HG03280 (cell line): ENCODE measurements around the gene STS.

Experiments
- ATAC-seq: cut with Tn5 transposase; IDR thresholded peaks from one replicate; pipeline ENCODE4 v1.9.1; 2021; ENCODE audit warnings: mild to moderate bottlenecking, moderate library complexity; ENCODE audit not compliant: unreplicated experiment

STS gene

DNA sequence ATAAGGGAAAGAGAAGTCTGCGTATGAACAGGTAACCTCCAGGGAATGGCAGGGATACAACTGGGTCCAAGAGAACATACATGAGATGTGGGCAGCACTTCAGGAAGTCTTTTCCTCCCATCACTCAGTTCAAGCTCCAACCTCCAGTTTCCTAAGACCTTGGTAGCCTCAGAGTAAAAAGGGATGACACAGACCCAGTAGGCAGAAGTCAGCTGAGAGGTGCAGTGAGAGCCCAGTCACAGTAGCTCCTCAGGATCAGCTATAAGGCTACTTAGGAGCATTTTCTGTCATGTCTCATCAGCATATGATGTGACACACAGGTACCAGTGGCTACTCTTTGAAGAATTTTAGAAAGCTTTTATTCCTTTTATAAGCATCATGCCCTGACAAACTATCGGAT lies 12.5 kb upstream of the STS start:
- no peak for ATAC-seq

DNA sequence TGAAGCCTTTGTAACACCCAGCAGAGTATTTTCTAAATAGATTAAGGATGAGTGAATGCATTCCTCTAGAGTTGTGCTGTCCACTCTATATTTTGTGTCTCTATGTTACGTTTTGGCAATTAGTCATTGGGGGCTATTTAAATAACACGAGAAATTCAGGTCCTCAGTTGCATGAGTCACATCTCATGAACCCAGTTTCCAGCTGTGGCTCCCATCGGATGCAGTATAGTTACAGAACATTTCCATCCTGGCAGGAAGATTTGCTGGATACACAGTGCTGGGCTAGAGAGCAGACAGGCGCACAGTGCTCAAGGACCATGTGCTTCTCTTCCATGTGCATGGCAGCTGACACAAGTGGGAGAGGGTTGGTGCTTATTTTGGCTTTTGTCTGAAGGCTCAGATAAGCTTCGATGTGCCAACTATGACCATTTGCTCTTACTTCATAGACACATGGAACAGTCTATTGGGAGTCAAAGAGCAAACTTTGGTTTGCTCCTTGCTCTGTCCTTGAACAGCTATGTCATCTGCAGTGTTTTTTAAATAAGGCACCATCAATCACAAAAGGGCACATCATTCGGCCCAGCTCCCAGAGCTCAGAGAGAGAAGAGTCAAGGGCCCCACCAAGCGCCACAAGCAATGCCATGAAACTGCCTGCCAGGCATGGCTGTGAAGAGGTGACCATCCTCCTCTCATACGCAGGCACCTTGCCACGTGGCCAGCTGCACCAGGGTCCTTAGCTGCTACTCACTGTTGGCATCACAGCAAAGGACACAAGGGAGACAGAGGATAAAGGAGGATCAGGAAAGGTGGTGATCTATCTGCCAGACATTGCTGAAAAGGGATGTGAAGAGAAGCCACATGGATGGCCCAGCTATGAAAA lies 8.1 kb upstream of the STS start:
- ATAC-seq = no peak

DNA sequence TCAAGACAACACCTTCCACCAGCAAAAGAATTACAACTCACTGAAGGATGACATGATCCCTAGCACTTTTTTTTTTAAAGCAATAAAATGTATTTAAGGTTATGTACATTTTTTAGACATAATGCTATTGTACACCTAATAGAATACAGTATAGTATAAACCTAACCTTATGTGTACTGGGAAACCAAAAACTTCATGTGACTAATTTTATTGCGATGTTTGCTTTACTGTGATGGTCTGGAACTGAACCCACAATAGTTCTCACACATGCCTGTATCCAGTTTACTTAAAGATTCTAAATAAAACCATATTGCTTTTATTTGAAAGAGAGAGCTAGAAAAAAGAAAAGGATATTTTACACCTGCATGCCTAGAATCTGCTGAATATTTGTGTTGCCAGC lies 4.4 kb upstream of the STS start:
- ATAC-seq = no peak

DNA sequence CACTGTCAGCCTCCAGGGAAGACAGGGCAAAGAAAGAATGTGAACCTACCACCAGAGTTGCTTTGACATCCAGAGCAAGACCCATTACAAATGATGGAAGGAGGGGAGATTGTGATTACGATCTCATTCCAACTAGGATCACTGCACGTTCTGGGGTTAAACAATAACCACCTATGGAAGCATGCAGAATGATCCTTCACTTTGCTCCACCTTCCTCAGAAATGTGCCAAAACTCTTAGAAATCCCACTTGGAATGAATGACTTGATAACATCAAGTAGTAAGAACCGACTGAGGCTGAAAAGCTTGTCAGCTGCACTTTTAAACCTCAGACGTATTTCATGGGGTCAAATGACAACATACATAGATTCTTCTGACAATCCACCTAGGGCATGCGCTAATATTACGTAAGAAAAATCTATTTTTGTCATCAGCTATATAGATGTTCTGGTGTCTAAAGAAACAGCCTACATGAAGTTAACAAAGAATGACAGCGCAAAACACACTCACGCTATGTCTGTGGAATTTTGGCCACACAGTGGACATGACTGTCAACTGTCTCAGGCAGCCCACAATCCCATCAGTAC lies 3.5 kb upstream of the STS start:
- no peak for ATAC-seq

DNA sequence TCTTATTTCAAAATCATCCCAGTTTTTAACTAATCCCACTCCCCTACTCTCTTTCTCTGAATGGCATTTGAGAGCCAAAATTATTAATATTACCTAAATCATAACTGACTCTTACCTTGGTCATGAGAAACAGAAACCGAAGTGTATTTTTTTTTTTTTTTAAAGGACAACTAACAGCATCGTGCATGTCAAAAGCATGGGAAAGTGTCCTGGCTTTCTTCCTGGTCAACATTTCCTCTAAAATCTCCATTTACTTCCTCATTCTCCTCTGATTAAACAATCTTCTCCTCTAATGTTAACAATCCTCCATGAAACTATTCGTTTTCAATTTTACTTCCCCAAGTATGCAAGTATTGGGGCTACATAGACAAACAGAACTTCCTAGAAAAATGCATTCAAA lies 2.1 kb upstream of the STS start:
- ATAC-seq = no peak

DNA sequence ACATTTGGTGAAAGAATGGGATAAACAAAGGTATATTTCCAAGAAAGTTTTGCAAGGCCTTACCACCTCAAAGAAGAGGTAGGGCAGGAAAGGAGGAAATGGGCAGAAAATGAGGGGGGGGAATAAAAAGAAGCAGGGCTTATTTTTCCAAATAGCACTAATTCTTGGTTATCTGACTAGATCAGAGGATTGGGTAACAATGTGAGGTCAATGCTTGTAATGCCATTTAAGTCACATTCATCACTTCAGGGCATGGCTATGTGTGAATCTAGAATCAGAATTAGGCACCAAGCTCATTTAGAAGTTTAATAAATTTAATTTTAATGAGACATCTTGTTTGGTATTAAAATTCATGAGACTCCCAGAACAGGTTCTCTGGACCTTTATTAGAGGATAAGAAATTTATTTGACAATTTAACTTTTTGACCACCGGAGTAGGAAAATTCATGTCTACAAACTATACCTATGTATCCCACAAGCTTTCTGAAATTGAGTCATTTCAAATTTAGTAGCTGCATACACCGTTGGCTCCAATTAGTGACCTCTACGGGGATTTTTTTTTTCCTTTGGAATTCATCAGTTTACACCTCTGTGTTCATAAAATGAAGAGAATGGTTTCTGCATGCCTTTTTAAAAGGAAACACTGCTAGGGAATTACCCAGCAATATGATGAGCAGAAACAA lies 1.4 kb upstream of the STS start:
- ATAC-seq = no peak

DNA sequence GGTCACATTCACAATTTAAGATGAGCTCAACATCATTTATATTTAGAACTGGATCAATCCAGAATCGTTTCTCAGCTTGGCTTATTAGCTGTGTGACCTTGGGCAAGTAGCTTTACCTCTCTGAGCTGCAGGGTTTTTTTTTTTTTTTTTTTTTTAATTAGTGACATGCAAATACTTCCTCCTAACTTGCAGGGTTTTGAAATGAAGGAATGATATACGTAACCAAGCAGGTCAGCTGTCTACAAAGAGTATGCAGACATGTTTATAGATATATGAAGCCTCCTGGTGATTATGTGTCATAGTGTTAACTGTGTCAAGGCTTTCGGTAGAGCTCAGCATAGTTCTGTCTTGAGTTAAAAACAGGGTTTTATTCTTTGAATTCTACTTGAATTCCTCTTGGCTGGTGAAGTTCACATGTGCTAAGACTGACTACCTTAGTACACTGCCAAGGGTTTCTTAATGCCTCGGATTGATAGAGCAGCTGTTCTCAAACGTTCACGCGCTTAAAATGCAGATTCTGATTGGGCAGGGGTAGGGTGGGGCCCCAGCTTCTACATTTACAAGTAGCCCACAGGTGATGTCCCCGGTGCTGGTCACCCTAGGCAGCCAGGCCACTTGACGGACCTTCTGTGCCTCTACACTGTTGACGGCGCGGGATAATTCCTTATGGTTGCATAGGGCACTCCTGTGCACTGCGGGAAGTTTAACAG lies 654 bp upstream of the STS start:
- peak; percentile 19 for ATAC-seq

DNA sequence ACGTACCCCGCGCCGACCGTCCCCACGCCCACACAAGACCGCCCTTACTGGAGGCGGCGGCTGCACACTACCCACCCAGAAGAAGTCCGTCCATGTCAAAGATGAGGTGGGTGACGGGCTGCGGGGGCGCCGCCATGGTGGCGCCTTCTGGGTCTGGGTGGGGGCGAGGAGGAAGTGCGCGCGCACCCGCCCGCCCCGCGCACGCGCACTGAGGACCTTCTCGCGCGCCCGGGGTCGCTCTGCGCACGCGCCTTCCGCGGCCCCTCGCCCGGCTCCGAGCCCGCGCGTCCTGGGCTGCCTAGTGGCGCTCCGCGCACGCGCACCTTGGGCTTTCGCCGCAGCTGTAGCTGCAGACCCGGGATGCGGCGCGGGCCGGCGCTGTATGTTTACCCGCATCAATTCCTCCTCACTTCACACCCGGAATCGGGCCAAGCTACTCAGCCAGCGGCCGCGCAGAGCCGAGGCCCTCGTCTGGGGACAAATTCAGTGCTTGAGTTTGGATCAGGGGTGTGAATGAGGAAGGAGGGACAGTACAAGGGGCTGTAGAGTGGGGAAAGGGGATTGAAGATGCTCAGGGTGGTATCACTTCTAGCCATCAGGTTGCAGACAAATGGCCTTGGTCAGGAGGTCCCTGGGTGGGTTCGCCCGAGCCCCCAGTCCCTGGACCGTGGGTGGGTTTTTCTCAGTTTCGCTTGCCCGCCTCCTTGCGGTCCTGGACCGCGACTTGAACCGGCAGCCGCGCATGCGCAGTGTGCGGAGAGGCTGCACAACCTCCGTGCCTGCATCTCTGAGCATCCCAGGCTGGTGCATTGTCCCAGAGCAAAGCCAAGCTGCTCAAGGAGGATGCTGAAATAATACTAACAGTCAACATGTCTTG lies 704 bp downstream of the STS start, which contains the start of gene PUDP:
PUDP (minus strand) TSS at position 176 of the 877 bp plus-strand sequence; CDS start at position 136, 40 bp downstream.
- ATAC-seq = peak; percentile 69

DNA sequence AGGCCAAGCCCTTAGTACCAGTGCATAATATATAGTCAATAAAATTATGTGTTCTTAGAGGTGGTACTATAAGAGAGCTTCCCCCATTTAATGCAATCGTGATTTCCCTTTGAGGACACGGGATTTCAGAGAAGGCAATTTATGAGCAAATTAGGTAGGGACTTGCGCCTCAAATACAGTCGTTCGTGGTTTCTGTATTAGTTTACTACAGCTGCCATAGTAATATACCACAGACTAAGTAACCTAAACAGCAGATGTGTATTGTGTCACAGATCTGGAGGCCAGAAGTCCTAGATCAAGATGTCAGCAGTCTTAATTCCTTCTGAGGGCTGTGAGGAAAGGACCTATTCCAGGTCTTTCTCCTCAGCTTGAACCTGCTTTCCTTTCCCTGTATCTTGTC lies 1.9 kb downstream of the STS start:
- ATAC-seq = peak; percentile 28

DNA sequence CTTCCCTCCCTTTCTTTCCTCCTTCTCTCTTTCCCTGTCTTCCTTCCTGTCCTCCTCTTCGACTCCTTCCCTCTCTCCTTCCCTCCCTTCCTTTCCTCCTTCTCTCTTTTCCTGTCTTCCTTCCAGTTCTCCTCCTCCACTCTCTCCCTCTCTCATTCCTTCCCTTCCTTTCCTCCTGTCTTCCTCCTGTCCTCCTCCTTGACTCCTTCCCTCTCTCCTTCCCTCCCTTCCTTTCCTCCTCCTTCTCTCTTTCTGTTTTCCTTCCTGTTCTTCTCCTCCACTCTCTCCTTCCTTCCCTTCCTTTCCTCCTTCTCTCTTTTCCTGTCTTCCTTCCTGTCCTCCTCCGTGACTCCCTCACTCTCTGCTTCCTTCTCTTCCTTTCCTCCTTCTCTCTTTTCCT lies 5.7 kb downstream of the STS start:
- ATAC-seq = no peak

DNA sequence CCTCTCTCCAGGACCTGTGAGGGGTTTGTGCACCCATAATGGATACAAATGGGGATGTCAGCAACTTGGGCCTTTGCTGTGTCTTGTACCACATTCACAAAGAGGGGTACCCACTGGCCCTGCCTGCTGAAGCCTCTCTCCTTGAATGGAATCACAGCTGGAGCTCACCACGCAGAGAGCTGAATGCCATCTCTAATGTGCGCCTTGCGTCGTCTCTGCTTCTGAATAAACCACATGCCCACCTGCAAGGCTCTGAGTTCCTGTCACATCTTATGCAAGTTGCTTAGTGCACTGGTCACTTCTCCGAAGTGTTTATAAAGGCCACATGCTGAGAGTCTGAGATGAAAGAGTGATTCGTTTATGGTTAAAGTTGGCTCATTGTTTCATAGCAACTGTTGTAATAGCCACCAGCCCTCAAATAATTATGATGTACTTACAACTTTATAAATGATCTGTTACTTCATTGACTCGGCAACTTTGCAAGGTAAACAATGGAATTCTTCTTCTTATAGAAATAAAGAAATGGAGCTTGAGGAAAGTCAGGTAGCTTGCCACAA lies 6.6 kb downstream of the STS start:
- ATAC-seq = no peak

DNA sequence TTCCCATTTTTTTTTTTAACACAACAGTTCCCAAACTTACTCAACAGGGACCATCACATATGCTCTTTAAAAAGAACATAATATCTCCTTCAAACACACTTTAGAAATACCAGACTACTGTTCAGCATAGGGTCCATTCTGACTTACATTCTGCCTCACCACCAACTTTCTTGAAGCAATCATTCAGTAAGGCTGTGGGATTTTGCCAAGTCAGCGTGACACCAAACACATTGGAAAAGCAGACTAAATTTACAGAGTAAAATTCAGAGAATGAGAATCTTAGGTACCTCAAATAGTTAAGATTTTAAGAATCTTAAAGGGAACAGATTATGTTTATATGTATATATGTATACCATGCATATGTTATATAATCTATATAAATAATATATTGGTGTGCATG lies 7.7 kb downstream of the STS start:
- ATAC-seq = no peak

DNA sequence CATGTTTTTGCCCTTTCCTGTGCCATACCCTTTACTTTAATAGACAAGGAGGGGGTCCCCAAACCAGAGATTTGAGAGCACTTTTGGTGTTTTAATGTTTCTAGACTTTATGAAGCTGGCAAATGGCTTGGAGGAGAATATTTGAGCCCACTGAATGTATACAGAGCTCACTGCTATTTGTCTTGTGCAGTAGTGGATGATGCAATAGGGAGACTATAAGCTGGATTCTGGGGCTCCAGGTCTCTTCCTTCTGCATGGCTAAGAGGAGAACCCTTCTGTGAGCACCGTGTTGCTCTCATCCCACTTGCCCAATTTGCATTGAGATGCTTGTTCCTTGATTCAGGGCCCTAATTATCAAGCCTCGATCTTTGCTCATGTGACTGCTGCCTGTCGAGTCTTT lies 9.4 kb downstream of the STS start:
- ATAC-seq = no peak

DNA sequence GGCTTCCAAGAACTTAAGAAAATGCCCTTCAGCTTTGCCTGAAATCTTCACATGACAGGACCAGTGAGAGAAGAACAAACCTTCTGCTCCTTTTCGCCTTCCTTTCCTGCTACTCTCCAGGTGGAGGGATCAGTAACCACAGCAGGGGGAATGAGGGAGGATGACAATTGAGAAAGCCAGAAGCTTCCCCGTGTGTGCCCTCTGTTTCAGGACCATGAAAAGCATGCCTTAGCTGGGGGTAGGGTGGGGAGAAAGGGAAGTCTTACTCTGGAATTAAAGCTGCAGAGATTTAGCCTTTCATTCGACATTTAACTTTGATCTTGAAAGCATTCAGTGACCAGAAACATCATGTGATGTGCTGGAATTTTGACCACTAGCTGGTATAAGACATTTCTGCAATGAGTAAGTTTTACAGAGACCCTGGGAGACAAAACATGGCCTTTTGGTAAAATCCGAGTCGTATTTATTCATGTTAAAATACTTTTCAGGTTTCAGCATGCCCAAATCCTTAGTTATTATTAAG lies 11.0 kb downstream of the STS start:
- no peak for ATAC-seq

DNA sequence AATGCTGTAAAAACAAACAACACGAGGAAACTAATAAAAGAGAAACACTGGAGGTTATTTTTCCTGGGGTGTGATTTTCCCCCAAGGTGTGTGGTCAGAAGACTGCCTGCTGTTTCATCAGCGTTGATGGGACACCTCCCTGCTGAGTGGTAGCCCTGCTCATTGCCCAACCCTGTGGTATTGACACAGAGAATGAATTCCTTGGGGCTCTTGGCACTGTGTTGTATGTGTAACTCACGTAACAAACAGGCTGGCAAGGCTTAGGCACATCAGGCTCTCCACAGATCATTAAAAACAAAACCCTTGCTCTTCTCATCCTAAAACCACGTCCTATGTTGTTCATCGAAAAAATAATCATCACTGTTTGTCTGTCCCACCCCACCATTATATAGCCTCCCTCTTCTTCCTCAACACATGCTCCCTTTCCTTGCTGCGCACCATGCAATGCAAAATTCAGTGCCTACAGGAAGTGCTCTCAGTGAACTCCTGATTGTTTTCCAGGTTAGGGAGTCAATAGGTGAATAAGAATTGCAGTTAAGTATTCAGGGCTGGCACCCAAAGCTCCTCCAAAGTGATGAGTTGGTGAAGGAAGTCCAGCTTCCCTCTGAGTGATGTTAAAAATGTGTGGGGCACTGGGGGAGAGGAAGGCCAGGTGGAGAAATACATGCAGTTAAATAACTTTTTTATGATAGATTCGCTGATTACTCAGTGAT lies 11.8 kb downstream of the STS start:
- no peak for ATAC-seq

DNA sequence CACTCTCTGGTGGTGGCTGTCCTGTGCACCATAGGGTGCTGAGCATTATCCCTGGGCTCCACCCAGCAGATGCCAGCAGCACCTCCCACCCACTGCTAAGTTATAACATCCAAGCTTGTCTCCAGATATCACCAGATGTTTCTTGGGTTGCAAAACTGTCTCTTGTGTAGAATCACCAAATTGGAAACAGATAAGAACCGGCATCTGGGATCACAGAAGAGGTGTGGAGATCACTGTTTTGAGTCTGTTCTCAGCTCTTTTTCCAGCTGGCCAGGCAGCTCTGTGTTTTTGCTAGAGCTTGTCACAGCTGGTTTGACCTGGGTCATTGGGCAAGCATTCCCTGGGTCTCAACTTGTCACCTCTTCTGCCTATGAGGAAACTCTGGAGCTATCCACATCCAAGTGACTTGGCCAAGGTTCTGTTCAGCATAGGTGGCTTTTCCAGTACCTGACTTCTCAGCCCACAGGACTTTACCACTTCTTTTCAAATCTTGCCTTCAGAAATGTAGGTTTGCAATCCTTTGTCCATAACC lies 15.7 kb downstream of the STS start:
- no peak for ATAC-seq

DNA sequence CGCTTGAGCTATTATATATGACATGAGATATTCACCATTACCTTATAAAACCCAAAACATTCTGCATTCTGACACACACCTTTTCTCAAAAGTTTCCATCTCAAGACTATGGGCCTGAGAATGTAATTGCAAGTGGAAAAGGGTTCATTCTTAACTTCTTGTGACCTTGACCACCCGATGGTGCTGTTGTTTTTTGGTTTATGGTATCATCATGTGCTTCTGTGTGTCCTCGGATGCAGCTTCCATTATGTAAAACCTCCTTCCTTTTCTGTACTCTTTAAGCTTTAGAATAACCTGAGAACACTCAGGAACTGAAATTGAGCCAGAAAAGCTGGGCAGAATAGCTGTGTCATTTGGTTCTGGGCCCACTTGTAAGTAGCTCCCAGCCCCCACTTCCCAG lies 16.7 kb downstream of the STS start:
- no peak for ATAC-seq

DNA sequence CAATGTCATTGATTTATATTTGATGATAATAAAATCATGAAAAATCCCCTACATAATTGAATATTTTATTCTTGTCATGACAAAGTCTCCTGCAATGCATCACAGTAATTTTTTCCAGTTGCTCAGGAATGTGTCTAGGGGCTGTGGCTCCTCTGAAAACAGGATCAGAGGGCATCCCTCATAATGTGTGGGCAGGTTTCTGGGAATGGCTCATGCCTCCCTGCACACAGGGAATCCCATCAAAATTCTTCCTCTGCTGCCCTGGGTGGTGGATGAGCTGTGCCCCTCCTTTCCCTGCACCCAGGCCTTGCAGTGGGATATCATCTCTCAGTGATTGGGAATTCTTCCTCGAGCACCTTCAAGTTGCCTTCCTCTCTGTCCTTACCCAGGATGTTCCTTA lies 20.9 kb downstream of the STS start:
- ATAC-seq = no peak

DNA sequence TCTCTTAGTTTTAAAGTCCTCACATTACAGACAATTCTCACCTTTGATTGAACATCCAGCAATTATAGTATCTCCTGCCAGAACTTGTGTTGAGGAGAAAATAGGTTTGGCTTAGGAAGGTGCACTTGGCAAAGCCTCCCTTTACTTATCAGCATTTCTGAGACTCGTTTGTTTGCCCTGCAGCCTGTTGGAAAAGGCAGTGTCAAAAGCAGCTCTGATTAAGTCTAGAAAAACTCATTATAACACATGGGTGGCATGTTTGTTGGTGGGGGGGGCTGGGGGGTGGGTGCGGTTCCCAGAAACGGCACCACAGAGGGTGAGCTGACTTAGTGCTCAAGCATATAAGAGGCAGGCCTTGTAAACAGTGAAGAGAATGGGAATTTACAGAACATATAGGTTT lies 22.1 kb downstream of the STS start:
- no peak for ATAC-seq
